Astrocyte (in vitro differentiated cells and primary cell): ENCODE measurements around the gene XCL1. TPM values are rescaled to one million over a fixed set of nuclear protein-coding genes. Genes with fewer than 3 reads are reported as not detected.
"Not testable (repeated sequence)": the region's sequence is repeated elsewhere in the genome, so short reads cannot be mapped to it uniquely, and the experiment has no call there.

Source experiments
- DNase-seq: peaks from one replicate; pipeline ENCODE4 v3.0.0-alpha.2; 2010; ENCODE audit warnings: low read depth
- FAIRE-seq: peaks from 2 replicates; lab custom pipeline; 2011; peaks lifted over from hg19 to GRCh38; lab: Jason Lieb, UNC
- H2AFZ ChIP-seq: 2 replicates; pipeline ENCODE4 v1.6.0; 2012; ENCODE audit warnings: low read depth, low read length, inconsistent platforms
- H3K27ac ChIP-seq: 2 replicates; pipeline ENCODE4 v1.5.1; 2011; ENCODE audit warnings: low read depth, low read length, inconsistent platforms
- H3K27me3 ChIP-seq: 2 replicates; pipeline ENCODE4 v1.6.0; 2011; ENCODE audit warnings: low read length, inconsistent platforms; ENCODE audit not compliant: insufficient read depth
- H3K36me3 ChIP-seq: 2 replicates; pipeline ENCODE4 v1.5.1; 2011; ENCODE audit warnings: low read length, inconsistent platforms; ENCODE audit not compliant: insufficient read depth
- H3K4me1 ChIP-seq: 2 replicates; pipeline ENCODE4 v1.5.1; 2011; ENCODE audit warnings: low read length, inconsistent platforms; ENCODE audit not compliant: insufficient read depth
- H3K4me2 ChIP-seq: 2 replicates; pipeline ENCODE4 v1.6.0; 2012; ENCODE audit warnings: low read length, inconsistent platforms
- H3K4me3 ChIP-seq: 2 replicates; pipeline ENCODE4 v1.5.1; 2011; ENCODE audit warnings: low read depth, mild to moderate bottlenecking, low read length, inconsistent platforms; ENCODE audit not compliant: insufficient read depth
- H3K79me2 ChIP-seq: 2 replicates; pipeline ENCODE4 v1.6.0; 2012; ENCODE audit warnings: mild to moderate bottlenecking, low read length, inconsistent platforms; ENCODE audit not compliant: insufficient read depth
- H3K9ac ChIP-seq: 2 replicates; pipeline ENCODE4 v1.6.0; 2012; ENCODE audit warnings: mild to moderate bottlenecking, low read length, inconsistent platforms
- H3K9me3 ChIP-seq: 2 replicates; pipeline ENCODE4 v1.5.1; 2012; ENCODE audit warnings: low read depth, mild to moderate bottlenecking, low read length, inconsistent platforms; ENCODE audit not compliant: insufficient read depth
- H4K20me1 ChIP-seq: 2 replicates; pipeline ENCODE4 v1.6.0; 2012; ENCODE audit warnings: low read length, inconsistent platforms; ENCODE audit not compliant: insufficient read depth
- H3K27ac Mint-ChIP-seq: one replicate; pipeline ENCODE4 v1.8.0; 2021; ENCODE audit warnings: mild to moderate bottlenecking, mixed read lengths; ENCODE audit not compliant: unreplicated experiment
- H3K27me3 Mint-ChIP-seq: one replicate; pipeline ENCODE4 v1.8.0; 2021; ENCODE audit warnings: low read depth, mixed read lengths; ENCODE audit not compliant: unreplicated experiment
- H3K36me3 Mint-ChIP-seq: one replicate; pipeline ENCODE4 v1.8.0; 2021; ENCODE audit warnings: low read depth, mixed read lengths; ENCODE audit not compliant: unreplicated experiment
- H3K4me1 Mint-ChIP-seq: one replicate; pipeline ENCODE4 v1.8.0; 2021; ENCODE audit warnings: low read depth, mixed read lengths; ENCODE audit not compliant: unreplicated experiment
- H3K4me3 Mint-ChIP-seq: one replicate; pipeline ENCODE4 v1.8.0; 2021; ENCODE audit warnings: mild to moderate bottlenecking, moderate library complexity, mixed read lengths; ENCODE audit not compliant: unreplicated experiment
- H3K9me3 Mint-ChIP-seq: one replicate; pipeline ENCODE4 v1.8.0; 2021; ENCODE audit warnings: mild to moderate bottlenecking, mixed read lengths; ENCODE audit not compliant: unreplicated experiment
- CTCF ChIP-seq: IDR thresholded peaks from 2 replicates; pipeline ENCODE4 v1.5.1; 2011; ENCODE audit warnings: low read depth, mild to moderate bottlenecking, inconsistent platforms, low read length, moderate library complexity; ENCODE audit not compliant: insufficient read depth
- EZH2 ChIP-seq: IDR thresholded peaks from 2 replicates; pipeline ENCODE4 v1.6.1; 2012; ENCODE audit warnings: mild to moderate bottlenecking, low read length, inconsistent platforms; ENCODE audit not compliant: insufficient read depth
- total RNA-seq: library from RNA; stranded (reverse); gene quantifications from 2 replicates; pipeline ENCODE4 v1.2.1, GENCODE V29; 2021

XCL1 gene
- total RNA-seq, 1 donor from 2014 or later, result not detected

GRCh38 chr1:168570652-168571051 lies 5.8 kb upstream of the XCL1 start:
- no peaks in the 10 kb centered on the region for H3K36me3 ChIP-seq
- no peaks in the 10 kb centered on the region for H3K9me3 ChIP-seq
- Mint-ChIP-seq H3K9me3 (no peaks in the 10 kb centered on the region), H3K27me3 (peaks cover 1% of the 10 kb centered on the region), H3K27ac (no peak overlapping the region), H3K4me3 (no peak overlapping the region), H3K4me1 (no peaks in the 10 kb centered on the region), H3K36me3 (no peaks in the 10 kb centered on the region)
- no peaks in the 10 kb centered on the region for H3K27me3 ChIP-seq
- no peak for TF ChIP-seq CTCF
- no peak for TF ChIP-seq EZH2
- H3K9ac ChIP-seq, result no peak overlapping the region
- no peak for FAIRE-seq
- no peak overlapping the region for H2AFZ ChIP-seq
- no peak overlapping the region for H3K4me2 ChIP-seq
- no peak for DNase-seq
- no peak overlapping the region for H3K4me3 ChIP-seq
- no peaks in the 10 kb centered on the region for H3K4me1 ChIP-seq
- H3K79me2 ChIP-seq, result no peaks in the 10 kb centered on the region
- H4K20me1 ChIP-seq, result no peaks in the 10 kb centered on the region
- H3K27ac ChIP-seq, result no peak overlapping the region

GRCh38 chr1:168572633-168573032 lies 3.8 kb upstream of the XCL1 start:
- peaks cover 1% of the 10 kb centered on the region for H3K27me3 Mint-ChIP-seq
- no peaks in the 10 kb centered on the region for H3K4me1 Mint-ChIP-seq
- H3K9ac ChIP-seq, result no peak overlapping the region
- H3K9me3 ChIP-seq, result no peaks in the 10 kb centered on the region
- H3K4me3 ChIP-seq, result no peak overlapping the region
- DNase-seq (no peak), FAIRE-seq (no peak)
- no peaks in the 10 kb centered on the region for H3K36me3 Mint-ChIP-seq
- H3K79me2 ChIP-seq, result no peaks in the 10 kb centered on the region
- no peak for TF ChIP-seq EZH2
- no peak for TF ChIP-seq CTCF
- no peak overlapping the region for H3K4me3 Mint-ChIP-seq
- H3K36me3 ChIP-seq, result no peaks in the 10 kb centered on the region
- H2AFZ ChIP-seq, result no peak overlapping the region
- no peak overlapping the region for H3K27ac ChIP-seq
- no peak overlapping the region for H3K27ac Mint-ChIP-seq
- no peaks in the 10 kb centered on the region for H3K4me1 ChIP-seq
- H3K4me2 ChIP-seq, result no peak overlapping the region
- H3K27me3 ChIP-seq, result no peaks in the 10 kb centered on the region
- no peaks in the 10 kb centered on the region for H4K20me1 ChIP-seq
- no peaks in the 10 kb centered on the region for H3K9me3 Mint-ChIP-seq

- H3K4me1 ChIP-seq, H3K9me3 ChIP-seq, H3K27ac Mint-ChIP-seq, H3K9me3 Mint-ChIP-seq, H3K4me2 ChIP-seq, FAIRE-seq, H3K4me3 ChIP-seq, H3K36me3 Mint-ChIP-seq, H3K4me3 Mint-ChIP-seq, H3K9ac ChIP-seq, H3K27me3 Mint-ChIP-seq, H4K20me1 ChIP-seq, H3K36me3 ChIP-seq, H3K79me2 ChIP-seq, H3K4me1 Mint-ChIP-seq, H3K27me3 ChIP-seq, H3K27ac ChIP-seq, H2AFZ ChIP-seq: not testable (repeated sequence)
- peak; percentile 27 for TF ChIP-seq CTCF
- peak; percentile 25 for DNase-seq
Measured at GRCh38 chr1:168574234-168574633, 2.2 kb upstream of the XCL1 start.

GRCh38 chr1:168578531-168579185 lies 2.3 kb downstream of the XCL1 start:
- H3K9me3 Mint-ChIP-seq, H2AFZ ChIP-seq, H3K4me3 Mint-ChIP-seq, H3K27ac ChIP-seq, FAIRE-seq, H3K4me1 Mint-ChIP-seq, H3K9ac ChIP-seq, H3K36me3 Mint-ChIP-seq, H3K9me3 ChIP-seq, H3K4me1 ChIP-seq, H3K36me3 ChIP-seq, H3K27ac Mint-ChIP-seq, H4K20me1 ChIP-seq, H3K79me2 ChIP-seq, H3K27me3 ChIP-seq, H3K4me2 ChIP-seq, H3K4me3 ChIP-seq, DNase-seq, H3K27me3 Mint-ChIP-seq: not testable (repeated sequence)
